Liver (tissue), 9 donors: ENCODE results near the gene SPP1. TPM values are rescaled to one million over a fixed set of nuclear protein-coding genes. Genes with fewer than 3 reads are reported as not detected.
A peak's percentile ranks its signal among the peaks of the same experiment; 100 is the strongest.

Source experiments
- DNase-seq: peaks from one replicate; pipeline ENCODE4 v3.0.0-alpha.2; 2017; ENCODE audit warnings: low spot score
- H3K27ac ChIP-seq, 2 donors: one replicate each; pipeline ENCODE4 v1.7.0; 2013; ENCODE audit warnings: inconsistent platforms in 2 of 2, low read length in 2 of 2, control low read depth in 1 of 2, low read depth in 1 of 2, mild to moderate bottlenecking in 1 of 2
- H3K27me3 ChIP-seq, 4 donors: one replicate each; pipeline versions ENCODE4 v1.6.1 to v1.7.0; 2013; ENCODE audit warnings: low read length in 3 of 4, inconsistent platforms in 1 of 4, mild to moderate bottlenecking in 1 of 4, moderate library complexity in 1 of 4; ENCODE audit not compliant: control insufficient read depth in 4 of 4, insufficient read depth in 4 of 4
- H3K36me3 ChIP-seq, 4 donors: one replicate each; pipeline versions ENCODE4 v1.6.1 to v1.7.0; 2013; ENCODE audit warnings: low read length in 3 of 4, mild to moderate bottlenecking in 3 of 4, low read depth in 1 of 4, moderate library complexity in 1 of 4; ENCODE audit not compliant: control insufficient read depth in 4 of 4, insufficient read depth in 3 of 4
- H3K4me1 ChIP-seq, 4 donors: one replicate each; pipeline versions ENCODE4 v1.6.1 to v1.7.0; 2013; ENCODE audit warnings: low read length in 3 of 4, mild to moderate bottlenecking in 3 of 4, moderate library complexity in 1 of 4; ENCODE audit not compliant: control insufficient read depth in 4 of 4, insufficient read depth in 4 of 4
- H3K4me3 ChIP-seq, 3 donors: one replicate each; pipeline versions ENCODE4 v1.6.1 to v1.7.0; 2013; ENCODE audit warnings: low read length in 3 of 3, control low read depth in 1 of 3, low read depth in 1 of 3, mild to moderate bottlenecking in 1 of 3
- H3K9ac ChIP-seq, 2 donors: one replicate each; pipeline ENCODE4 v1.7.0; 2013; ENCODE audit warnings: low read length in 2 of 2, mild to moderate bottlenecking in 2 of 2, moderate library complexity in 2 of 2, control low read depth in 1 of 2, low read depth in 1 of 2
- H3K9me3 ChIP-seq, 4 donors: one replicate each; pipeline versions ENCODE4 v1.6.1 to v1.7.0; 2013; ENCODE audit warnings: low read length in 3 of 4; ENCODE audit not compliant: control insufficient read depth in 4 of 4
- ATF3 ChIP-seq: IDR thresholded peaks from 2 replicates; pipeline ENCODE4 v1.6.1; 2016; ENCODE audit warnings: antibody characterized with exemption
- EGR1 ChIP-seq, 2 donors: IDR thresholded peaks; 2 replicates each; pipeline ENCODE4 v1.6.1; 2016 to 2018; ENCODE audit warnings: antibody characterized with exemption in 2 of 2, low read depth in 2 of 2
- FOXA1 ChIP-seq: IDR thresholded peaks from 2 replicates; pipeline ENCODE4 v1.6.1; 2016; ENCODE audit warnings: antibody characterized with exemption
- FOXA2 ChIP-seq: IDR thresholded peaks from 2 replicates; pipeline ENCODE4 v1.6.1; 2016; ENCODE audit warnings: antibody characterized with exemption
- GABPA ChIP-seq, 2 donors: IDR thresholded peaks in 1 of 2; conservative IDR thresholded peaks in 1 of 2; 2 replicates each; pipeline ENCODE4 v1.6.1; 2016; ENCODE audit warnings: antibody characterized with exemption in 2 of 2, mild to moderate bottlenecking in 1 of 2, moderate library complexity in 1 of 2
- HNF4A ChIP-seq, 2 donors: conservative IDR thresholded peaks; 2 replicates each; pipeline ENCODE4 v1.6.1; 2016; ENCODE audit warnings: antibody characterized with exemption in 2 of 2, mild to moderate bottlenecking in 2 of 2
- HNF4G ChIP-seq: IDR thresholded peaks from 2 replicates; pipeline ENCODE4 v1.6.1; 2016; ENCODE audit warnings: antibody characterized with exemption
- JUND ChIP-seq, 2 donors: IDR thresholded peaks; 2 replicates each; pipeline ENCODE4 v1.6.1; 2016; ENCODE audit warnings: antibody characterized with exemption in 2 of 2
- MAX ChIP-seq: IDR thresholded peaks from 2 replicates; pipeline ENCODE4 v1.6.1; 2016; ENCODE audit warnings: antibody characterized with exemption
- NR2F2 ChIP-seq: IDR thresholded peaks from 2 replicates; pipeline ENCODE4 v1.6.1; 2016; ENCODE audit warnings: antibody characterized with exemption
- RAD21 ChIP-seq, 2 donors: IDR thresholded peaks; 2 replicates each; pipeline ENCODE4 v1.6.1; 2016; ENCODE audit warnings: antibody characterized with exemption in 2 of 2, mild to moderate bottlenecking in 2 of 2
- RXRA ChIP-seq, 2 donors: IDR thresholded peaks; 2 replicates each; pipeline ENCODE4 v1.6.1; 2017 to 2018; ENCODE audit warnings: antibody characterized with exemption in 2 of 2, mild to moderate bottlenecking in 1 of 2
- SP1 ChIP-seq: IDR thresholded peaks from 2 replicates; pipeline ENCODE4 v1.6.1; 2018; ENCODE audit warnings: antibody characterized with exemption, mild to moderate bottlenecking
- TAF1 ChIP-seq: conservative IDR thresholded peaks from 2 replicates; pipeline ENCODE4 v1.6.1; 2016; ENCODE audit warnings: antibody characterized with exemption, mild to moderate bottlenecking
- YY1 ChIP-seq: IDR thresholded peaks from 2 replicates; pipeline ENCODE4 v1.6.1; 2016; ENCODE audit warnings: antibody characterized with exemption, mild to moderate bottlenecking
- WGBS: extraction: QIAGEN DNeasy Blood & Tissue Kit; methylation state at CpG from one replicate; pipeline ENCODE4 v1.1.7; 2013; 5-methylcytosine and 5-hydroxymethylcytosine counted together
- polyA plus RNA-seq, 2 donors: library from polyadenylated mRNA; stranded (reverse) in 1 of 2; unstranded in 1 of 2; fragments of 200-250 nt in 1 of 2; fragments of >200 nt in 1 of 2; fragmentation: Nextera tagmentation in 1 of 2; extraction: Ambion mirVana in 1 of 2; gene quantifications; one replicate each; pipeline versions ENCODE4 v1.2.1 to v1.2.3, GENCODE V29; 2013 to 2015
- total RNA-seq, 2 donors: library from RNA; depleted of rRNA; stranded (reverse); fragments of >200 nt; gene quantifications; one replicate each; pipeline ENCODE4 v1.2.3, GENCODE V29; 2014
- TF ChIP-seq, protein P1 (sequence below): fragments of 150-350 bp; IDR thresholded peaks from 2 replicates; pipeline ENCODE4 v1.5.1; 2017; ENCODE audit warnings: improper control_type of control experiment, low read depth, low read length; ENCODE audit not compliant: missing input control
- TF ChIP-seq, protein P2 (sequence below): IDR thresholded peaks from 2 replicates; pipeline ENCODE4 v1.6.1; 2016; ENCODE audit warnings: antibody characterized with exemption, mild to moderate bottlenecking
- donor health status: healthy.
- donor health status: healthy.
- donor health status: healthy.
- donor health status: healthy.
- donor health status: healthy.

Gene SPP1
- total and polyA plus RNA-seq, 4 donors, result 10.5 to 80.2 (median 27.5) TPM

- H3K27ac ChIP-seq, result no peak overlapping the region
- H3K27me3 ChIP-seq, result no peaks in the 10 kb centered on the region
- H3K4me3 ChIP-seq, result peak overlapping the region; percentile 66 to 90 (median 78)
- peaks cover 4 to 12% (median 9%) of the 10 kb centered on the region in 4 donors for H3K4me1 ChIP-seq
- no peaks in the 10 kb centered on the region for H3K36me3 ChIP-seq
- DNase-seq, result no peak
- H3K9ac ChIP-seq, result no peak overlapping the region
- TF ChIP-seq NR2F2 (no peak), TAF1 (no peak), FOXA2 (no peak), EGR1 (IDR thresholded peaks at IDR 0.05; ENCODE audit: low read depth in 2 of 2) (no peak), YY1 (no peak), GABPA (IDR thresholded peaks at IDR 0.05 in 1 of 2, conservative IDR thresholded peaks at IDR 0.05 in 1 of 2) (no peak), JUND (IDR thresholded peaks at IDR 0.05) (no peak), HNF4A (conservative IDR thresholded peaks at IDR 0.05) (no peak), SP1 (no peak), FOXA1 (no peak), HNF4G (no peak), RAD21 (IDR thresholded peaks at IDR 0.05) (no peak), RXRA (IDR thresholded peaks at IDR 0.05) (no peak)
- TF ChIP-seq, protein P1, sequence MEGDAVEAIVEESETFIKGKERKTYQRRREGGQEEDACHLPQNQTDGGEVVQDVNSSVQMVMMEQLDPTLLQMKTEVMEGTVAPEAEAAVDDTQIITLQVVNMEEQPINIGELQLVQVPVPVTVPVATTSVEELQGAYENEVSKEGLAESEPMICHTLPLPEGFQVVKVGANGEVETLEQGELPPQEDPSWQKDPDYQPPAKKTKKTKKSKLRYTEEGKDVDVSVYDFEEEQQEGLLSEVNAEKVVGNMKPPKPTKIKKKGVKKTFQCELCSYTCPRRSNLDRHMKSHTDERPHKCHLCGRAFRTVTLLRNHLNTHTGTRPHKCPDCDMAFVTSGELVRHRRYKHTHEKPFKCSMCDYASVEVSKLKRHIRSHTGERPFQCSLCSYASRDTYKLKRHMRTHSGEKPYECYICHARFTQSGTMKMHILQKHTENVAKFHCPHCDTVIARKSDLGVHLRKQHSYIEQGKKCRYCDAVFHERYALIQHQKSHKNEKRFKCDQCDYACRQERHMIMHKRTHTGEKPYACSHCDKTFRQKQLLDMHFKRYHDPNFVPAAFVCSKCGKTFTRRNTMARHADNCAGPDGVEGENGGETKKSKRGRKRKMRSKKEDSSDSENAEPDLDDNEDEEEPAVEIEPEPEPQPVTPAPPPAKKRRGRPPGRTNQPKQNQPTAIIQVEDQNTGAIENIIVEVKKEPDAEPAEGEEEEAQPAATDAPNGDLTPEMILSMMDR, result no peak
- TF ChIP-seq, protein P2, sequence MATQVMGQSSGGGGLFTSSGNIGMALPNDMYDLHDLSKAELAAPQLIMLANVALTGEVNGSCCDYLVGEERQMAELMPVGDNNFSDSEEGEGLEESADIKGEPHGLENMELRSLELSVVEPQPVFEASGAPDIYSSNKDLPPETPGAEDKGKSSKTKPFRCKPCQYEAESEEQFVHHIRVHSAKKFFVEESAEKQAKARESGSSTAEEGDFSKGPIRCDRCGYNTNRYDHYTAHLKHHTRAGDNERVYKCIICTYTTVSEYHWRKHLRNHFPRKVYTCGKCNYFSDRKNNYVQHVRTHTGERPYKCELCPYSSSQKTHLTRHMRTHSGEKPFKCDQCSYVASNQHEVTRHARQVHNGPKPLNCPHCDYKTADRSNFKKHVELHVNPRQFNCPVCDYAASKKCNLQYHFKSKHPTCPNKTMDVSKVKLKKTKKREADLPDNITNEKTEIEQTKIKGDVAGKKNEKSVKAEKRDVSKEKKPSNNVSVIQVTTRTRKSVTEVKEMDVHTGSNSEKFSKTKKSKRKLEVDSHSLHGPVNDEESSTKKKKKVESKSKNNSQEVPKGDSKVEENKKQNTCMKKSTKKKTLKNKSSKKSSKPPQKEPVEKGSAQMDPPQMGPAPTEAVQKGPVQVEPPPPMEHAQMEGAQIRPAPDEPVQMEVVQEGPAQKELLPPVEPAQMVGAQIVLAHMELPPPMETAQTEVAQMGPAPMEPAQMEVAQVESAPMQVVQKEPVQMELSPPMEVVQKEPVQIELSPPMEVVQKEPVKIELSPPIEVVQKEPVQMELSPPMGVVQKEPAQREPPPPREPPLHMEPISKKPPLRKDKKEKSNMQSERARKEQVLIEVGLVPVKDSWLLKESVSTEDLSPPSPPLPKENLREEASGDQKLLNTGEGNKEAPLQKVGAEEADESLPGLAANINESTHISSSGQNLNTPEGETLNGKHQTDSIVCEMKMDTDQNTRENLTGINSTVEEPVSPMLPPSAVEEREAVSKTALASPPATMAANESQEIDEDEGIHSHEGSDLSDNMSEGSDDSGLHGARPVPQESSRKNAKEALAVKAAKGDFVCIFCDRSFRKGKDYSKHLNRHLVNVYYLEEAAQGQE, result no peak
- WGBS, result 33% methylated on average over 5 of the region's 5 CpGs
- no peaks in the 10 kb centered on the region for H3K9me3 ChIP-seq
Observed at GRCh38 chr4:88008743-88009171, 33.2 kb downstream of the SPP1 start.

DNA sequence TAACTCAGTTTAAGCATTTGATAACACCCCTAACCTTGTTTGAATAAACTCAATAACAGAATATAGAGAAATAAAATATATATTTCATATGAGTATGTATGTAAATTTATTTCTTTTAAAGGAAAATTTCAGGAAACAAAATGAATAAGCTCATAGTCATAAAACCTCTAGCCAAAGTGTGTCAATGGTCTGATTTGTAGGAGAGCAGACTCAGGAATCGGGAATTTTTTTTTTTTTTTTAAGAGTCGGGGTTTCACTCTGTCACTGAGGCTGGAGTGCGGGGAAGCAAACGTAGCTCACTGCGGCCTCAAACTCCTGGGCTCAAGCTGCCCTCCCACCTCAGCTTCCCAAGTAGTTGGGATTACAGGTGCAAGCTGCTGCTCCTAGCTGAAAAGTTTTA is 34.4 kb downstream of the SPP1 start:
- no peak overlapping the region for H3K27ac ChIP-seq

More for the DNA sequence above, 34.4 kb downstream of the SPP1 start:
- Histone ChIP-seq H3K4me3 (no peak overlapping the region), H3K36me3 (no peaks in the 10 kb centered on the region), H3K27me3 (no peaks in the 10 kb centered on the region), H3K4me1 (peaks cover 4 to 12% (median 9%) of the 10 kb centered on the region in 4 donors), H3K9ac (no peak overlapping the region), H3K9me3 (no peaks in the 10 kb centered on the region)
- DNase-seq, result no peak
- TF ChIP-seq ATF3 (no peak), MAX (no peak), YY1 (no peak), EGR1 (IDR thresholded peaks at IDR 0.05; ENCODE audit: low read depth in 2 of 2) (no peak), FOXA2 (no peak), RAD21 (IDR thresholded peaks at IDR 0.05) (no peak), HNF4G (no peak), GABPA (IDR thresholded peaks at IDR 0.05 in 1 of 2, conservative IDR thresholded peaks at IDR 0.05 in 1 of 2) (no peak), RXRA (IDR thresholded peaks at IDR 0.05) (no peak)
- WGBS, result 90% methylated on average over 5 of the region's 5 CpGs
